Measurements from ENCODE around the gene RAB3A.

DNA sequence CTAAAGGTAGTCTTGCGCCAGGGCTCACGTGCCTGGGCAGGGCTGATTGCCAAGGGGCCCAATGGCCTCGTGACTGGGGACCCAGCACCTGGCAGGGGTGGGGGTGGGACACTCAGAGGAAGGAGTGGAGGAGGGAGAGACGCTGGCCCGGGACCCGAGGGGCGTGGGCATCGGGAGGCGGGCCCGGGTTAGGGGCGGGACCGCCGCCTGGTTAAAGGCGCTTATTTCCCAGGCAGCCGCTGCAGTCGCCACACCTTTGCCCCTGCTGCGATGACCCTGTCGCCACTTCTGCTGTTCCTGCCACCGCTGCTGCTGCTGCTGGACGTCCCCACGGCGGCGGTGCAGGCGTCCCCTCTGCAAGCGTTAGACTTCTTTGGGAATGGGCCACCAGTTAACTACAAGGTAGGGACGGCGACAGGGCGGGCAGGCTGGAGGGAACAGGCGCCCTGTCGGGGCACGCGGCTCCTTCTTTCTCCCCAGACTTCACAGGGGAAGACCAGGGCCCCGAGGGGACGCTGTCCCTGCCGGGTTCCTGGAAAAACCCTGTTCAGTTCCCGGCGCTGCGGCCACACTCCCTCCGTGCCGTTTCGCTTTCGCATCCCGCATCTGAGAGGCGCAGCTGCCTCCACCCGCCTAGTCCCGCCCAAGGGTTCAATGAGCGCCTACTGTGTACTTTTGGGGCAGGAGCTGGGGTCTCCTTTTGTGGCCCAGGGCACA is 30.1 kb downstream of the RAB3A start, which contains the start of gene IFI30:
- TF ChIP-seq ZBTB1 (CRISPR knock-in tag; IDR thresholded peaks at IDR 0.05; ENCODE audit: borderline replicate concordance, low read depth) (peak; percentile 37; the same call in 1 of the 2 replicates), CTCF (IDR thresholded peaks at IDR 0.05 in 2 of 3, conservative IDR thresholded peaks at IDR 0.05 in 1 of 3; ENCODE audit: insufficient read depth in 2 of 3, low read depth in 1 of 3, low read length in 3 of 3) (no peak), POLR2H (tag; IDR thresholded peaks at IDR 0.05; ENCODE audit: low read depth) (no peak), YY1 (IDR thresholded peaks at IDR 0.05; ENCODE audit: borderline replicate concordance in 1 of 3, control insufficient read depth in 1 of 3, extremely low read depth in 1 of 3, insufficient read depth in 3 of 3, insufficient read length in 1 of 3, insufficient replicate concordance in 2 of 3, low read depth in 1 of 3, low read length in 2 of 3) (no peak), TEAD4 (IDR thresholded peaks at IDR 0.05; ENCODE audit: low read length) (no peak), TEAD4 (CRISPR knock-in tag; IDR thresholded peaks at IDR 0.05; ENCODE audit: borderline replicate concordance) (no peak), ATF6 (CRISPR knock-in tag; IDR thresholded peaks at IDR 0.05) (peak; percentile 35; the same call in 1 of the 2 replicates), ZBTB8A (IDR thresholded peaks at IDR 0.05; ENCODE audit: partially characterized antibody) (no peak)
- TF ChIP-seq, protein P1, sequence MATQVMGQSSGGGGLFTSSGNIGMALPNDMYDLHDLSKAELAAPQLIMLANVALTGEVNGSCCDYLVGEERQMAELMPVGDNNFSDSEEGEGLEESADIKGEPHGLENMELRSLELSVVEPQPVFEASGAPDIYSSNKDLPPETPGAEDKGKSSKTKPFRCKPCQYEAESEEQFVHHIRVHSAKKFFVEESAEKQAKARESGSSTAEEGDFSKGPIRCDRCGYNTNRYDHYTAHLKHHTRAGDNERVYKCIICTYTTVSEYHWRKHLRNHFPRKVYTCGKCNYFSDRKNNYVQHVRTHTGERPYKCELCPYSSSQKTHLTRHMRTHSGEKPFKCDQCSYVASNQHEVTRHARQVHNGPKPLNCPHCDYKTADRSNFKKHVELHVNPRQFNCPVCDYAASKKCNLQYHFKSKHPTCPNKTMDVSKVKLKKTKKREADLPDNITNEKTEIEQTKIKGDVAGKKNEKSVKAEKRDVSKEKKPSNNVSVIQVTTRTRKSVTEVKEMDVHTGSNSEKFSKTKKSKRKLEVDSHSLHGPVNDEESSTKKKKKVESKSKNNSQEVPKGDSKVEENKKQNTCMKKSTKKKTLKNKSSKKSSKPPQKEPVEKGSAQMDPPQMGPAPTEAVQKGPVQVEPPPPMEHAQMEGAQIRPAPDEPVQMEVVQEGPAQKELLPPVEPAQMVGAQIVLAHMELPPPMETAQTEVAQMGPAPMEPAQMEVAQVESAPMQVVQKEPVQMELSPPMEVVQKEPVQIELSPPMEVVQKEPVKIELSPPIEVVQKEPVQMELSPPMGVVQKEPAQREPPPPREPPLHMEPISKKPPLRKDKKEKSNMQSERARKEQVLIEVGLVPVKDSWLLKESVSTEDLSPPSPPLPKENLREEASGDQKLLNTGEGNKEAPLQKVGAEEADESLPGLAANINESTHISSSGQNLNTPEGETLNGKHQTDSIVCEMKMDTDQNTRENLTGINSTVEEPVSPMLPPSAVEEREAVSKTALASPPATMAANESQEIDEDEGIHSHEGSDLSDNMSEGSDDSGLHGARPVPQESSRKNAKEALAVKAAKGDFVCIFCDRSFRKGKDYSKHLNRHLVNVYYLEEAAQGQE (IDR thresholded peaks at IDR 0.05; ENCODE audit: borderline replicate concordance) = no peak
- TF ChIP-seq, protein P1 (CRISPR knock-in tag; IDR thresholded peaks at IDR 0.05; ENCODE audit: low read depth) = no peak
